T-helper 1 cell treated with Interleukin-12 subunit alpha and Interleukin-12 subunit beta and Interleukin-4 antibody, amounts not matched to agents 30 μg/mL and 1 μg/mL, for 36 hours (primary cell): ENCODE results near the gene DFFB.

Source experiments
- H3K27ac Mint-ChIP-seq: one replicate; pipeline ENCODE4 v1.8.0; 2021; ENCODE audit warnings: mild to moderate bottlenecking, mixed read lengths
- H3K27me3 Mint-ChIP-seq: one replicate; pipeline ENCODE4 v1.8.0; 2021; ENCODE audit warnings: low read depth, mixed read lengths
- H3K36me3 Mint-ChIP-seq: one replicate; pipeline ENCODE4 v1.8.0; 2021; ENCODE audit warnings: low read depth, mixed read lengths
- H3K4me1 Mint-ChIP-seq: one replicate; pipeline ENCODE4 v1.8.0; 2021; ENCODE audit warnings: low read depth, mixed read lengths
- H3K4me3 Mint-ChIP-seq: one replicate; pipeline ENCODE4 v1.8.0; 2021; ENCODE audit warnings: mild to moderate bottlenecking, moderate library complexity, mixed read lengths
- H3K9me3 Mint-ChIP-seq: one replicate; pipeline ENCODE4 v1.8.0; 2021; ENCODE audit warnings: mixed read lengths

DFFB gene

DNA sequence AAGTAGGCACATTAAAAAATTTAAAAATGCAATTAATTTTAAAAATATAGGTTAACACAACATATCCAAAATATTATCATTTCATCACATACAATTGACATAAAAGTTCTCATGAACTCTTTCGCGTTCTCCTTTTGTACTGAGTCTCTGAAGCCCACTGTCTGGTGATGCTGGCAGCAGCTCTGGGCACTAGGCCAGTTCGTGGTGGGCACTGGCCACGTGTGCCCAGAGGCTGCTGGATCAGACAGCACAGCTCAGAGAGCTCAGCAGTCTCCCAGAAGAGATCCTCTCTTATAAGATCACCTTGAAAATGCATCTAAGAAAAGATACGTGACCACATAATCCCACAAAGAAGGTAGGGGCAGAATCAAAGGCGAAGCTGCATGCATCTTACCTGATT lies 10.2 kb upstream of the DFFB start:
- H3K9me3 Mint-ChIP-seq = no peaks in the 10 kb centered on the region
- no peak overlapping the region for H3K27ac Mint-ChIP-seq
- H3K4me3 Mint-ChIP-seq = no peak overlapping the region
- no peaks in the 10 kb centered on the region for H3K27me3 Mint-ChIP-seq
- H3K4me1 Mint-ChIP-seq = no peaks in the 10 kb centered on the region
- H3K36me3 Mint-ChIP-seq = peaks cover 22% of the 10 kb centered on the region

DNA sequence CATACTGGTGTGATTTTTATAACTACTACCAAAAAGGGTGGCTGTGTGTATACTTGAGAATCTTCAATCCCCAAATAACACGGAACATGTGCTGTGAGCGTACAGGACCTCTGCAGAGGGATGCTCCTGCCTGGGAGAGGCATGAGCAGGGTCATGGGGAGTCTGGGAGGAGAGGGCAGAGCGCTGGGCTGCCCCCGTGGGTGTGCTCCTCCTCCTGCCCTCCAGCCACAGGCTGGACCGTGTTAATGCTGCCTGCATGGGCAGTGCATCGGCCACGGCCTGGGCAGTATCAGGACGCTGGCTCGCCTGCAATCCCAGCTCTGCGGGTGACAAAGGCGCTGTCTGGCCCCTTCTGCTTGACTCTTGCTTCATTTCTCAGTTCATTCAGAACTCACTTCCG lies 6.4 kb upstream of the DFFB start:
- Mint-ChIP-seq H3K27ac (no peak overlapping the region), H3K27me3 (no peaks in the 10 kb centered on the region), H3K4me1 (peaks cover 9% of the 10 kb centered on the region), H3K4me3 (no peak overlapping the region), H3K9me3 (no peaks in the 10 kb centered on the region), H3K36me3 (peaks cover 14% of the 10 kb centered on the region)

GRCh38 chr1:3851292-3851691 lies 6.0 kb upstream of the DFFB start:
- peaks cover 14% of the 10 kb centered on the region for H3K36me3 Mint-ChIP-seq
- H3K27ac Mint-ChIP-seq = no peak overlapping the region
- no peaks in the 10 kb centered on the region for H3K9me3 Mint-ChIP-seq
- H3K27me3 Mint-ChIP-seq = no peaks in the 10 kb centered on the region
- H3K4me3 Mint-ChIP-seq = no peak overlapping the region
- peaks cover 12% of the 10 kb centered on the region for H3K4me1 Mint-ChIP-seq

GRCh38 chr1:3852091-3852490 lies 5.2 kb upstream of the DFFB start:
- Mint-ChIP-seq H3K27ac (no peak overlapping the region), H3K4me3 (no peak overlapping the region), H3K9me3 (no peaks in the 10 kb centered on the region), H3K27me3 (no peaks in the 10 kb centered on the region), H3K36me3 (peaks cover 10% of the 10 kb centered on the region), H3K4me1 (peaks cover 13% of the 10 kb centered on the region)

DNA sequence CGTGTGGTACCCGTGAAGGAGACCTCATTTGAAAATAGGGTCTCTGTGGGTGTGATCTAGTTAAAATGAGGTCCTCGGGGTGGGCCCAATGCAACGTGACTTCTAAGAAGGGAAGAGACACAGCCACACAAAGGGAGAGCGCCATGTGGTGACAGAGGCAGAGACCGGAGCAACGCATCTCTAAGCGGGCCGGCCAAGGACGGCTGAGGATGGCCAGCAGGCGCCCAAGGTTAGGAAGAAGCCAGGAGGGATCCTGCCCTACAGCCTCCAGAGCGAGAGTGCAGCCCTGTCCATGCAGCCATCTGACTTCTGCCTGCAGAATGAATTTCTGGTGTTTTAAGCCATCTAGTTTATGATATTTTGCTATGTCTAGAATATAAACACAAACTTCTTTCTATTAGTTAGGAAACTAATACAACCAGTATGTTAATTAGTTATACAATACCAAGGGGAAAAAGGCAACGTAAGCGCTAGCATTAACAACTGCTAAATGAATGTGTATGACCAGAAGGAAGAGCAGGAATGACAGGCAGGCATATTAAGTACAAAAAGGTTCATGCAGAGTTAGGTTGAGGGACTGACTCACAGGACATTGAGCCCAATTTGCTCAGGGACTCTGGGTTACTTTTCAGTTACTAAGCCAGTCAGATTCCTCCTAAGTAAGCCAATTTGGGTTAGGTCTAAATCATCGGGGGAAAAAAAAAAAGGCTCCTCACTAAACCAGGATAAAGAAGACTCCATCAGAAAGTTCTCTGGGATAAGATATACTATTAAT lies 4.4 kb upstream of the DFFB start:
- no peaks in the 10 kb centered on the region for H3K27me3 Mint-ChIP-seq
- no peak overlapping the region for H3K4me3 Mint-ChIP-seq

GRCh38 chr1:3857791-3858129 lies 484 bp downstream of the DFFB start:
- no peaks in the 10 kb centered on the region for H3K27me3 Mint-ChIP-seq
- no peak overlapping the region for H3K27ac Mint-ChIP-seq
- peak overlapping the region; percentile 97 for H3K4me3 Mint-ChIP-seq
- H3K4me1 Mint-ChIP-seq = peaks cover 17% of the 10 kb centered on the region
- no peaks in the 10 kb centered on the region for H3K9me3 Mint-ChIP-seq
- no peaks in the 10 kb centered on the region for H3K36me3 Mint-ChIP-seq

More for the DNA sequence above, 4.4 kb upstream of the DFFB start:
- Mint-ChIP-seq H3K27ac (no peak overlapping the region), H3K36me3 (peaks cover 5% of the 10 kb centered on the region), H3K4me1 (peaks cover 15% of the 10 kb centered on the region), H3K9me3 (no peaks in the 10 kb centered on the region)

DNA sequence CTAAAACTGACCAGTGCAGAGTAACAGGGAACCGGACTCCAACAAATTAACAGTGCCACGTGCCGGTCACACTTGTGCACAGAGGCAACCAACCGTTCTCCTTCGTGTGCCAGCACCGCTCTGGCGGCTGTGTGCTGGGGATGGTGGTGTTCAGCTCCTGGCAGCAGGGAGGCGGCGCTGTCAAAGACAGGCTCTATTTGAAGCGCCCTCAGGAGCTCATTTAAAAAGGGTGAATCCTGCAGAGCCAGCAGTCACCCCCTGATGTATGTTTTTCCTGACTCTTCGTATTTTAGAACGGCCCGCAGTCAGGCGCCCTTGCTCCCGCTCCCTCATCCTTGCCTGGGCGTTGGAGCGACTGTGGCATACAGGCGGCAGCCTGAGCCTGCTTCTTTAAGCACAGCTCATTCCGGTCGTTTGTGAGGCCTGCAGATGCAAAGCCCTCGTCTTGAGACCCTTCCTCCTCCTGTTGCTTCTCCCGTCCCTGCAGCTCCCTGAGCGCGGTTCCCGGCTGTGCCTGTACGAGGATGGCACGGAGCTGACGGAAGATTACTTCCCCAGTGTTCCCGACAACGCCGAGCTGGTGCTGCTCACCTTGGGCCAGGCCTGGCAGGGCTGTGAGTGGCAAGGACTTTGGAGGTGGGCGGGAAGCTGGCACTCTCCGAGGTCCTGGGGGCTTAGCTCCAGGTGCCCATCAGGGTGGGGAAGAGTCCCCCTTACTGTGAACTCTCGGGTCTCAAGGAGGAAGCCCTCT lies 1.1 kb downstream of the DFFB start:
- H3K27ac Mint-ChIP-seq = no peak overlapping the region
- H3K4me1 Mint-ChIP-seq = peaks cover 17% of the 10 kb centered on the region
- no peaks in the 10 kb centered on the region for H3K36me3 Mint-ChIP-seq
- H3K27me3 Mint-ChIP-seq = no peaks in the 10 kb centered on the region
- H3K4me3 Mint-ChIP-seq = peak overlapping the region; percentile 97
- no peaks in the 10 kb centered on the region for H3K9me3 Mint-ChIP-seq

DNA sequence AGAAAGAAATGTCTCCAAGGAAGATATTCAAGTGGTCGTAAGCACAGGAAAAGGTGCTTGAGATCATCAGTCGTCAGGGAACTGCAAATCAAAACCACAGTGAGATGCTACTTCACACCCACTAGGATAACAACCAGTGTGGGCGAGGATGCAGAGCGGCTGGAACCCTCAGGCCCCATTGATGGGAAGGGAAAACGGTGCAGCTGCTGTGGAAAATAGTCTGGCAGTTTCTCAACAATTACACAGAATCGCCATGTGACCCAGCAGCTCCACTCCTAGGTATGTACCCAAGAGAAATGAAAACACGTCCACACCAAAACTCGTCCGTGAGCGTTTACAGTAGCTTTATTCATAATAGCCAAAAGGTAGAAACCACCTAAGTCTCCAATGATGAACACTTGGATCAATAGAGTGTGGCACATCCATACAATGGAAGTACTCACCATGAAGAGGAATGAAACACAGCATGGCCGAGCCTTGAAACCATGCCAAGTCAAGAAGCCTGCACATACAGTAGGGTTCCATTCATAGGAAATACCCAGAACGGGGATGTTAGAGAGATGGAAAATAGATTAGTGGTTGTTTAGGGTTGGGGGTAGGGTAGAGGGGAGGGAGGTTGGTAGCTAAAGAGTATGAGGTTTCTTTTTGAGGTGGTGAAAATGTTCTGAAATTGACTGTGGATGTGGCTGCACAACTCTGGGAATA lies 6.1 kb downstream of the DFFB start:
- H3K9me3 Mint-ChIP-seq = peaks cover 1% of the 10 kb centered on the region
- H3K27me3 Mint-ChIP-seq = no peaks in the 10 kb centered on the region
- H3K36me3 Mint-ChIP-seq = peaks cover 4% of the 10 kb centered on the region
- no peak overlapping the region for H3K27ac Mint-ChIP-seq
- no peak overlapping the region for H3K4me3 Mint-ChIP-seq
- no peaks in the 10 kb centered on the region for H3K4me1 Mint-ChIP-seq

DNA sequence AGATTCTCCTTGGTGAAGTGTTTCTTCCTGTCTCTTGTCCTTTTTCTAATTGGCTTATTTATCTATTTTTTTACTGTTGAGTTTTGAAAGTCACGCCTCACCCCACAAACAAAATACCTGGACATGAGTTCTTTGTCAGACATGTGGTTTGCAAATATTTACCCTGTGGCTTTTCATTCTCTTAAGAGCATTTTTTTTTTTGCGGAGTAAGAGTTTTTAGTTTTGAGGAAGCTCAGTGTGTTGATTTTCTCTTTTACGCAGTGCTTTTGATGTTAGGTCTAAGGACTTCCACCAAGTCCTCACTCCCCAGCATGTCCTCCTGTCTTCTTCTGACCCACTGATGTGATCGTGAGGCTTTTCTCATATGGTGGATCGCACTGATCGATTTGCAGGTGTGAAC lies 7.6 kb downstream of the DFFB start:
- Mint-ChIP-seq H3K36me3 (peaks cover 10% of the 10 kb centered on the region), H3K4me3 (no peak overlapping the region), H3K27me3 (no peaks in the 10 kb centered on the region), H3K9me3 (peaks cover 7% of the 10 kb centered on the region), H3K4me1 (no peaks in the 10 kb centered on the region), H3K27ac (no peak overlapping the region)

- H3K36me3 Mint-ChIP-seq = peaks cover 10% of the 10 kb centered on the region
- no peak overlapping the region for H3K27ac Mint-ChIP-seq
- no peaks in the 10 kb centered on the region for H3K4me1 Mint-ChIP-seq
- H3K4me3 Mint-ChIP-seq = no peak overlapping the region
- H3K9me3 Mint-ChIP-seq = peaks cover 7% of the 10 kb centered on the region
- no peaks in the 10 kb centered on the region for H3K27me3 Mint-ChIP-seq
Measured at GRCh38 chr1:3865606-3866160, 8.4 kb downstream of the DFFB start.

- no peak overlapping the region for H3K27ac Mint-ChIP-seq
- no peaks in the 10 kb centered on the region for H3K4me1 Mint-ChIP-seq
- no peaks in the 10 kb centered on the region for H3K27me3 Mint-ChIP-seq
- H3K9me3 Mint-ChIP-seq = peaks cover 7% of the 10 kb centered on the region
- peaks cover 17% of the 10 kb centered on the region for H3K36me3 Mint-ChIP-seq
- H3K4me3 Mint-ChIP-seq = no peak overlapping the region
Measured at GRCh38 chr1:3868464-3869006, 11.3 kb downstream of the DFFB start.

DNA sequence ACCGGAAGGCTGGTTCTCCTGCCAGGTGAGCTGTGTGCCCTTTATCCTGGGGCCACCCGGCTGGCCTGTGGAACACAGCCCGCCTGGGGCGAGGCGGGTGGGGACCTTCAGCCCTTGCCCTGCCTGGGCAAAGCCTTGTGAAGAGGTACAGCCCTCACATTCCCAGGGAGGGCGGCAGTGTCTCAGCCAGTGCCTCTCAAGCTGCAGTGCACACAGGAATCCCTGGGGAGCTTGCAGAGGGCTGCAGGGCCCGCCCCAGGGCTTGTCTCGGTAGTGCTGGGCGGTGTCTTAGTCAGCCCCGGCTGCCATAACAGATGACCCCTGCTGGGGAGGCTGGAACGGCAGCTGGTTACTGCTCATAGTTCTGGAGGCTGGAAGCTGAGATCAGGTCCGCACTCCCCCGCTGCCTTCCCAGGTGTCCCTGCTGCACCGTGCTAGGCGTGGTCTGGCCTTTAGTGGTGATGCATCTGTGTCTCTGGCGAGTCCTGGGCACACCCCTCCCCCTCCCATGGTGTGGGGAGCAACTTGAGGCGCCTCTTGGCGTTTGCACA lies 12.6 kb downstream of the DFFB start:
- Mint-ChIP-seq H3K27me3 (no peaks in the 10 kb centered on the region), H3K27ac (no peak overlapping the region), H3K36me3 (peaks cover 24% of the 10 kb centered on the region), H3K4me3 (no peak overlapping the region), H3K9me3 (peaks cover 7% of the 10 kb centered on the region), H3K4me1 (no peaks in the 10 kb centered on the region)

- Mint-ChIP-seq H3K27me3 (no peaks in the 10 kb centered on the region), H3K4me3 (no peak overlapping the region), H3K36me3 (peaks cover 35% of the 10 kb centered on the region), H3K9me3 (peaks cover 7% of the 10 kb centered on the region), H3K4me1 (no peaks in the 10 kb centered on the region), H3K27ac (no peak overlapping the region)
Measured at GRCh38 chr1:3871451-3871805, 14.2 kb downstream of the DFFB start.

DNA sequence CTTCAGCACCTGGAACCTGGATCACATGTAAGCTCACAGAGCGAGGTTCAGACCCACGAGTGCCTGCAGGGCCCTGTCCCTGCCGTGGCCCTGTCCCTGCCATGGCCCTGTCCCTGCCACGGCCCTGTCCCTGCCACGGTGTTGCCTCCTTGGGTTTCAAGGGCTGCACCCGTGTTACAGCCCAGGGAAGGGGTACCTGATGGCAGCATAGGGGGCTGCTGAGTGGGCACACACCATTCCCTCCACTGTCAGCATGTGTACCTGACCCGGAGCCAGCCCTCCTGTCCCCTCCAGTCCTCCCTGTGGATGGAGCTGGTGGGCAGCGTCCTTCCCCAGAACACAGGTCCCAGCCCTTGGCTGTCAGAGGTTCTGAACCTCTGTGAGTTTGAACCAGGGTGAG lies 15.3 kb downstream of the DFFB start:
- no peaks in the 10 kb centered on the region for H3K4me1 Mint-ChIP-seq
- peaks cover 35% of the 10 kb centered on the region for H3K36me3 Mint-ChIP-seq
- H3K9me3 Mint-ChIP-seq = peaks cover 7% of the 10 kb centered on the region
- H3K27me3 Mint-ChIP-seq = no peaks in the 10 kb centered on the region
- H3K27ac Mint-ChIP-seq = no peak overlapping the region
- no peak overlapping the region for H3K4me3 Mint-ChIP-seq
